PC-9 (cell line): ENCODE measurements around the gene BLOC1S1. TPM values are rescaled to one million over a fixed set of nuclear protein-coding genes. Genes with fewer than 3 reads are reported as not detected.

Source experiments
- BruUV-seq: library from RNA; stranded (reverse); fragments of 400-500 nt; replicated peaks from 2 replicates; lab custom pipeline; 2021; lab: Mats Ljungman, UMichigan
- CTCF ChIA-PET: fragments of 300-600 bp; sonication (Branson Sonifier 250); formaldehyde crosslinking; loops from one replicate; lab custom pipeline; 2022; ENCODE audit warnings: antibody characterized with exemption; lab: Charles Lee
- POLR2A ChIA-PET: fragments of 300-600 bp; sonication (Branson Sonifier 250); formaldehyde crosslinking; loops from one replicate; lab custom pipeline; 2022; ENCODE audit warnings: antibody characterized with exemption; ENCODE audit not compliant: unreplicated experiment; lab: Charles Lee
- DNase-seq, 2 experiments: peaks; one replicate each; pipeline versions ENCODE4 v3.0.0 to v3.0.0-alpha.2; 2015 to 2022; ENCODE audit warnings: mixed read lengths in 1 of 2
- H2AFZ ChIP-seq: fragments of 200-600 bp; sonication (generic); 2 replicates; pipeline ENCODE4 v1.8.1; 2017; ENCODE audit warnings: antibody characterized with exemption
- H3F3A ChIP-seq: fragments of 200-600 bp; sonication (generic); 2 replicates; pipeline ENCODE4 v1.8.1; 2017; ENCODE audit warnings: antibody characterized with exemption, mild to moderate bottlenecking, low read depth; ENCODE audit not compliant: insufficient read depth
- H3K27ac ChIP-seq: fragments of 200-600 bp; sonication (generic); 2 replicates; pipeline ENCODE4 v1.6.1; 2016; ENCODE audit warnings: mixed run types
- H3K27me3 ChIP-seq: fragments of 200-600 bp; sonication (generic); 2 replicates; pipeline ENCODE4 v1.6.1; 2016; ENCODE audit warnings: low read depth, mixed run types; ENCODE audit not compliant: insufficient read depth
- H3K36me3 ChIP-seq: fragments of 200-600 bp; sonication (generic); 2 replicates; pipeline ENCODE4 v1.6.1; 2016; ENCODE audit warnings: low read depth, mixed run types
- H3K4me1 ChIP-seq: fragments of 200-600 bp; sonication (generic); replicated peaks from 2 replicates; pipeline ENCODE4 v1.6.1; 2016; ENCODE audit warnings: mixed run types; ENCODE audit not compliant: insufficient read depth
- H3K4me2 ChIP-seq: fragments of 200-600 bp; sonication (generic); 2 replicates; pipeline ENCODE4 v1.6.1; 2017; ENCODE audit warnings: mixed run types
- H3K4me3 ChIP-seq: fragments of 200-600 bp; sonication (generic); 2 replicates; pipeline ENCODE4 v1.6.1; 2016; ENCODE audit warnings: mixed run types
- H3K79me2 ChIP-seq: fragments of 200-600 bp; sonication (generic); 2 replicates; pipeline ENCODE4 v1.6.1; 2017; ENCODE audit warnings: low read depth, mixed run types
- H3K9me2 ChIP-seq: fragments of 200-600 bp; sonication (generic); 2 replicates; pipeline ENCODE4 v1.8.1; 2017; ENCODE audit warnings: mild to moderate bottlenecking; ENCODE audit not compliant: insufficient read depth
- H3K9me3 ChIP-seq: fragments of 200-600 bp; sonication (generic); 2 replicates; pipeline ENCODE4 v1.8.1; 2016; ENCODE audit warnings: low read depth; ENCODE audit not compliant: insufficient read depth
- H4K20me1 ChIP-seq: fragments of 200-600 bp; sonication (generic); 2 replicates; pipeline ENCODE4 v1.8.1; 2017; ENCODE audit not compliant: insufficient read depth
- CTCF ChIP-seq: fragments of 200-600 bp; sonication (generic); conservative IDR thresholded peaks from 2 replicates; pipeline ENCODE4 v1.6.1; 2017; ENCODE audit warnings: mixed run types, antibody characterized with exemption, mild to moderate bottlenecking, moderate library complexity
- EZH2 ChIP-seq: fragments of 200-600 bp; sonication (generic); IDR thresholded peaks from 2 replicates; pipeline ENCODE4 v1.8.0; 2017; ENCODE audit warnings: antibody characterized with exemption, low read depth
- intact Hi-C: fragments of 100-400 bp; cut with micrococcal nuclease; formaldehyde crosslinking; loops from one replicate; pipeline ENCODE4 v1.10.0; 2022; ENCODE audit not compliant: unreplicated experiment
- total RNA-seq: library from RNA; stranded (reverse); gene quantifications from 2 replicates; pipeline ENCODE4 v1.2.3, GENCODE V29; 2021

BLOC1S1 gene
- total RNA-seq, 1 experiment from 2014 or later, result 81.1 TPM

- no peak overlapping the region for H3K4me2 ChIP-seq
- no peaks in the 10 kb centered on the region for H3K79me2 ChIP-seq
- H4K20me1 ChIP-seq, result no peaks in the 10 kb centered on the region
- TF ChIP-seq CTCF (no peak), EZH2 (no peak)
- CTCF ChIA-PET, result no interaction called here
- no peaks in the 10 kb centered on the region for H3K9me2 ChIP-seq
- H3K36me3 ChIP-seq, result no peaks in the 10 kb centered on the region
- H3K4me3 ChIP-seq, result no peak overlapping the region
- intact Hi-C loops, result no loop called here
- no peaks in the 10 kb centered on the region; the same call in 1 of the 2 replicates for H3K27me3 ChIP-seq
- H2AFZ ChIP-seq, result no peak overlapping the region
- H3F3A ChIP-seq, result no peaks in the 10 kb centered on the region
- POLR2A ChIA-PET, result no interaction called here
- no peaks in the 10 kb centered on the region for H3K9me3 ChIP-seq
- H3K27ac ChIP-seq, result no peak overlapping the region
- no peaks in the 10 kb centered on the region for H3K4me1 ChIP-seq
- DNase-seq, result no peak
- BruUV-seq, result no TSS peak
Observed at GRCh38 chr12:55671746-55672145, 44.1 kb upstream of the BLOC1S1 start.

- Histone ChIP-seq H3K4me2 (no peak overlapping the region), H3K4me3 (no peak overlapping the region), H4K20me1 (no peaks in the 10 kb centered on the region), H3K9me3 (no peaks in the 10 kb centered on the region), H3K27ac (no peak overlapping the region), H3K4me1 (no peaks in the 10 kb centered on the region), H3F3A (no peaks in the 10 kb centered on the region), H3K79me2 (no peaks in the 10 kb centered on the region), H2AFZ (no peak overlapping the region), H3K9me2 (no peaks in the 10 kb centered on the region), H3K27me3 (peaks cover 3% of the 10 kb centered on the region; the same call in 1 of the 2 replicates), H3K36me3 (no peaks in the 10 kb centered on the region)
- intact Hi-C loops, result no loop called here
- ChIA-PET POLR2A (no interaction called here), CTCF (interaction anchor here (0.6 kb wide), 1 partner anchor 215 kb away, joined by 3 read pairs; no protein-coding TSS in a partner anchor)
- no TSS peak for BruUV-seq
- TF ChIP-seq CTCF (no peak), EZH2 (no peak)
- no peak for DNase-seq
Observed at GRCh38 chr12:55673638-55674037, 42.2 kb upstream of the BLOC1S1 start.

- H3K27me3 ChIP-seq, result peaks cover 9% of the 10 kb centered on the region; the same call in 1 of the 2 replicates
Observed at GRCh38 chr12:55675666-55676065, 40.2 kb upstream of the BLOC1S1 start.

More at GRCh38 chr12:55675666-55676065, 40.2 kb upstream of the BLOC1S1 start:
- no peaks in the 10 kb centered on the region for H3F3A ChIP-seq
- intact Hi-C loops, result no loop called here
- H4K20me1 ChIP-seq, result no peaks in the 10 kb centered on the region
- H3K4me1 ChIP-seq, result no peaks in the 10 kb centered on the region
- ChIA-PET POLR2A (no interaction called here), CTCF (no interaction called here)
- H3K27ac ChIP-seq, result no peak overlapping the region
- no peak overlapping the region for H2AFZ ChIP-seq
- TF ChIP-seq EZH2 (no peak), CTCF (no peak)
- DNase-seq, result no peak
- no peaks in the 10 kb centered on the region for H3K79me2 ChIP-seq
- H3K4me3 ChIP-seq, result no peak overlapping the region
- no peak overlapping the region for H3K4me2 ChIP-seq
- BruUV-seq, result no TSS peak
- no peaks in the 10 kb centered on the region for H3K9me2 ChIP-seq
- no peaks in the 10 kb centered on the region for H3K9me3 ChIP-seq
- H3K36me3 ChIP-seq, result no peaks in the 10 kb centered on the region
